Kidney capillary endothelial cell (primary cell): Measurements from ENCODE around the gene ANKDD1B.

Experiments used
- DNase-seq: peaks from one replicate; pipeline ENCODE4 v3.0.0-alpha.2; 2018; ENCODE audit warnings: low spot score

Gene ANKDD1B

DNA sequence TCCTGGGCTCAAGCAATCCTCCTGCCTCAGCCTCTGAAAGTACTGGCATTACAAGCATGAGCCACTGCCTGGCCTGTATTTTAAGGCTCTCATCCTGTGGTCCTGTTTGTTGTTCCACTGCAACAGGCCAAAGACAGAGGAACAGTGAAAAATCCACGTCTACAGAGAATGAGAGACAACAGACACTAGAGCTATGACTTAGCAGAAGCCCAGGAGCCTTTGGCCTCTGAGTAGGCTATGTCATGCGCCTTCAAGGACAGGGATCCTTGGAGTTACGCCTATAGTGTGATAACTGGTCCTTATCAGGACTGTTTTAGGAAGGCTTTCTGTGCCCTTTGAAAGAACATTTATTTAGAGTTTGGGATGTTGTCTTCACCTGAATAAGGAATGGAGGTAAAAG lies 95.5 kb downstream of the ANKDD1B start:
- no peak for DNase-seq

DNA sequence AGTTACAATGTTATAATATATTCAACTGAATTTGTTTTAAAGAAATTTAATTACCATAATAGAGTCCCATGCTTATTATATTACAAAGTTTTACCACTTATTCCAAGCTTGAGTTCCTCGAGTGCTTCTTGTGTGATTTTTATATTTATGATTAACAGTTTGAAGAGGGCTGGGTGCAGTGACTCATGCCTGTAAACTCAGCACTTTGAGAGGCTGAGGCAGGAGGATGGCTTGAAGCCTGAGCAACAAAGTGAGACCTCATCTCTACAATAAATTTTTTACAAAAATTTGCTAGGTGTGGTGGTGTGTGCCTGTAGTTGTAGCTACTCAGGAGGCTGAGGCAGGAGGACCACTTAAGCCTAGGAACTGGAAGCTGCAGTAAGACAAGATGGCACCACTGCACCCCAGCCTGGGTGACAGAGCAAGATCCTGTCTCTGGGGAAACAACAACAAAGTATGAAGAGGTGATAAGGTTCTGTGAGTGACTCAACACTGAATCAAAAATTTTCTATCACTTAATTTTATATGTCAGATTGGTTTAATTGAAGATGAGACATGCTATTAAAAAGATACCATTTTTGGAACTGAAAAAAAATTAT lies 96.8 kb downstream of the ANKDD1B start:
- DNase-seq = no peak

DNA sequence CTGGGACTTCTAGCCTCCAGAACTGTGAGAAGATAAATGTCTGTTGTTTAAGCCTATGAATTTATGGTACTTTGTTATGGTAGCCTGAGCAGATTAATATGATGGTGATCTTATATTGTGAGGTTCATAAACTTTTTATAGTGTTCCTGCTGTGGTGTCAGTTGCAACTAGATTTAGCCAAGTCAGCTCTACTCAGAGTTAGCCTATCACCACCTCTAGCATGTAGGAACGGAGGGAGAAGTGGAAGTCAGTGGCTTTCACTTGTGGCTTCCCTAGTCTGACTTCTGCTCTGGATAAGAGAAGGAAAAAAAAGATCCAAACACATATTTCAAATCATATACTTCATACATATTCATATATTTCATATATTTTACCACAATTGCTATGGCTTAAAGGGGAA lies 99.4 kb downstream of the ANKDD1B start:
- no peak for DNase-seq

DNA sequence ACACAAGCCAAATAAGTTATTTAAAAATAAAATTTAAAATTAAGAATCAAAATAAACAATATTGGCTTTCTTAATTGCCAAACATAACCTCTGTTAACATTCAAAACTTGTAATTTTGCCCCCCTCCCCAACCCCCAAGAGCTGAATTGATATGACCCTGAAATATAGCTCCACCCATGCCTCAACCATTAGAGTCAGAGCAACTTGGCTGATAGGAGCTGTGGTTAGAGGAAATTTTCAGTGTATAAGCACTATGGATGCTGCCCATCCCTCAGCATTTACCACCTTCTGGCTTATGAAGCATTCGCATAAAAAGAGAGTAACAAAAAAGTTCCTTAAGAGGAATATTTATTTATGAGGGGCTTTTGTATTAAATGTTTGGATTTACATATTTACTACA lies 99.9 kb downstream of the ANKDD1B start:
- DNase-seq = no peak

DNA sequence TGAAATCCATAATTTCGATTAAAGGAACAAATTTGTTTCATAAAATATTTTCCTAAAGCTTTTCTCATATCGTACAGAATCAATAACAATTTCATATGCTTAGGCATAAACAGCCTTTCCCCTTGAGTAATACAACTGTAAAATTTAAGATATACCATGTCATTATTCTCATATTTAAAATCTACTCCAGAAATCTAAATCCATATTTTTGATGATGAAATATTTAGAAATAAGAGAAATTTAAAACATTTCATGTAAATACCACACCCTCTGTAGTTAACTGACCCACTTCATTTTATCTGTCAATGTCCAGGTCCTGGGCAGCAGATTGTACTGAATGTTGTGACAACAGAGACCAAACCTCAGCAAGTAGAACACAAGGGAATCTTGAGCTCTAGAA lies 100.8 kb downstream of the ANKDD1B start:
- no peak for DNase-seq

DNA sequence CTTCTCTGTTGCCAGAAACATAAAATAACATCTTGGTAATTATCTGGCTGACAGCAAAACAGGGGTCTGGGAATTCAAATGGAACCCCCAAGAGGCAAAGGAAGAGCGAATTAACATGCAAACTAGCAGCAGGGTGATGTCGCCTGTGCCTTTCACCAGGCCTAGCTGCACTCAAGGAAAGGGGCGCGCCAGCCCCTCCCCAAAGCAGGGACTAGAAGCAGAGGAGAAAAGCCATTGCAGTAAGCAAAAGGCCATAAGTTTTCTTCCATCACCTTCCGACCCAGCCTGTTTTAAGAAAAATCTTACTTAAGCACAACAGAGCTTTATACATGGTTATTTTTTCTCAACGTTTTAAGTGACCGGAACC lies 105.4 kb downstream of the ANKDD1B start:
- no peak for DNase-seq

DNA sequence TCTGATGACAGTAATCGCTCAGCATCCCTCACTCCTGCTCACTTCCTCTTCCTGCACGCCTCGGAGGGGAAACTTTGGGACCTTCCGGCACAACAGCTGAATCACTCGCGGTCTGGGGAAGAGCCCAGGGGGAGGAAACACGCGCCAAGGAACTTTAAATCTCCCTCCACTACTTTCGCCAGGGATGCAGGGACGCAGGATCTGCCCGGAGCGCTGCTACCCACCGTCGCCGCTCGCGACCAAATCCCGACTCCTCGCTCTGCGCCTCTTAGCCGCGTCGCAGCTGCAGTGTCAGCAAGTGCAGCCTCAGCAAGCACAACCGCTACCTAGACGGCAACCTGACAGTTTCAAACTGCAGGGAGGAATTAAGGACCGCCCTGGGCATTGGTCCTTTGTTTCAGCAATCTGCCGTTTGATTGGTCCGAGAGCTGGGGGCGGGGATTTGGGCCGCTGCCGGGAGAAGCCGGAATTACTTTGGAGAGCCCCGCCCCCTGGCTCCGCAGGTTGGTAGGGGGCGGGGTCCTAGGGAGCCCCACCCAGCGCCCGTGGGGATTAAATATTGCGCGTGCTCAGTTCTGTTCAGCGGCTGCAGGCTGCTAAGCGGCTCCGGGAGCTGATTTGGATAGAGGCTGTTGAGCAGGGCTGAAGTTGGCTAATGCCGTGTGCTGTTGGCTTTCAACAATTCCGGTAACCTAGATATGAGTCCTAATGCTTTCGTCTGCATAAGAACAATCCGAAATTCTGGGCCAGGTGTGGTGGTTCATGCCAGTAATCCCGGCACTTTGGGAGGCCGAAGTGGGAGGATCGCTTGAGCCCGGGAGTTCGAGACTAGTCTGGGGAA lies 106.0 kb downstream of the ANKDD1B start, which contains the start of gene POC5:
TSS of gene POC5 (minus strand) at position 356 of the 841 bp plus-strand sequence. CDS start 4,500 bp downstream, outside the sequence.
- DNase-seq = peak; percentile 92

DNA sequence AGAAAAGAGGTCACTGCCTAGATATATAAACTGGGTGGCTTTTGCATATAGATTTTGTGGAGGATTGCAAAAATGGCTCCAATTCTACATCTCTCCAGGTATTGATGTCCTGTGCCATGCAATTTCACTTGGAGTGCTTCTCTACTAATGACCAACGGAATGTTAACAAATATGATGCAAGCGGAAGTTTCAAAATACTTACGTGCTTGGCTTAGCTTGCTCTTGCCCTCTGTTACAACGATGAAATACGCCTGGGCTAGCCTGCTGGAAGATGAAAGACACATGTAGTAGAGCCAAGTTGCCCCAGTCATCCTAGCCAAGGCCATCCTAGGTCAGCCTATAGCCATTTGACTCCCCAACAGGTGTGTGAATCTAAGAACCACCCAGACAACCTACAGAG lies 109.6 kb downstream of the ANKDD1B start:
- no peak for DNase-seq
